ENCODE measurements around the gene MOB1B. TPM values are rescaled to one million over a fixed set of nuclear protein-coding genes. Genes with fewer than 3 reads are reported as not detected.

The MOB1B gene
- total and polyA plus RNA-seq, 2 of the 13 experiments (the other 11 are each of a cell fraction or from before 2014, with no cell fraction given) = 3.9 to 4.0 TPM

- in situ Hi-C loops (cut with HindIII; ENCODE audit: extremely low pct_ligation_motif_present, low pct_unique_long_range_greater_than_20kb) (no loop called here), intact Hi-C loops (cut with micrococcal nuclease; ENCODE audit: unreplicated experiment) (no loop called here)
- Histone ChIP-seq H3K4me1 (ENCODE audit: insufficient read depth, low read length) (peaks cover 20% of the 10 kb centered on the region), H2AFZ (ENCODE audit: low read length) (no peak overlapping the region), H3K9me3 (ENCODE audit: low read length) (no peaks in the 10 kb centered on the region), H3K36me3 (replicated peaks in 1 of 2; ENCODE audit: control insufficient read depth in 1 of 2, insufficient read depth in 2 of 2, low read length in 2 of 2) (no peaks in the 10 kb centered on the region; a peak in 1 of 5 replicates), H4K20me1 (ENCODE audit: insufficient read depth, low read length) (no peaks in the 10 kb centered on the region), H3K4me3 (replicated peaks in 1 of 3; ENCODE audit: insufficient read depth in 1 of 3, low read depth in 2 of 3, low read length in 3 of 3) (no peak overlapping the region), H3K79me2 (ENCODE audit: insufficient read depth, low read length) (no peaks in the 10 kb centered on the region), H3K27me3 (ENCODE audit: control insufficient read depth in 1 of 2, insufficient read depth in 2 of 2, low read length in 2 of 2) (no peaks in the 10 kb centered on the region), H3K9ac (ENCODE audit: insufficient read depth, low read depth, low read length) (no peak overlapping the region), H3K27ac (ENCODE audit: extremely low read length, insufficient read depth, low read length) (no peak overlapping the region), H3K4me2 (ENCODE audit: low read depth, low read length) (no peak overlapping the region)
- ATAC-seq = no peak
- no peak for DNase-seq (ENCODE audit: low spot score)
- no peak for FAIRE-seq
- ChIA-PET CTCF (ENCODE audit: low intra/inter-chr PET ratio, low total read pairs) (no interaction called here), POLR2A (interaction anchor here (2.9 to 3.1 kb wide), 2 partner anchors 24 to 67 kb away, joined by 9 to 18 read pairs; partner anchors contain the start of genes DCK and MOB1B)
- no TSS peak for BruUV-seq (replicated peaks)
- 98% methylated on average over 7 of the region's 7 CpGs for WGBS (ENCODE audit: low lambda C conversion rate)
- TF ChIP-seq EEA1 (CRISPR knock-in tag; IDR thresholded peaks at IDR 0.05; ENCODE audit: borderline replicate concordance) = no peak
Observed at GRCh38 chr4:70969076-70969475, 66.9 kb downstream of the MOB1B start.

GRCh38 chr4:70976252-70976651, 74.1 kb downstream of the MOB1B start:
- CTCF ChIA-PET (ENCODE audit: low intra/inter-chr PET ratio, low total read pairs) = no interaction called here
- intact Hi-C loops (cut with micrococcal nuclease; ENCODE audit: unreplicated experiment) = no loop called here
- no peak overlapping the region for H3K27ac ChIP-seq (ENCODE audit: extremely low read length, insufficient read depth, low read length)
- no peak for TF ChIP-seq HNRNPK (IDR thresholded peaks at IDR 0.05; ENCODE audit: low read depth, low read length, poor library complexity, severe bottlenecking)
- TF ChIP-seq CHD4 (IDR thresholded peaks at IDR 0.05; ENCODE audit: borderline replicate concordance, low read length) = no peak
- no peak for TF ChIP-seq SRSF9 (IDR thresholded peaks at IDR 0.05; ENCODE audit: borderline replicate concordance, insufficient read depth, low read depth, low read length, poor library complexity, severe bottlenecking)
- no peak for TF ChIP-seq ZHX2 (IDR thresholded peaks at IDR 0.05; ENCODE audit: low read depth)
- no peak for TF ChIP-seq ZHX2 (CRISPR knock-in tag; IDR thresholded peaks at IDR 0.05; ENCODE audit: borderline replicate concordance)
- no peak for TF ChIP-seq RARG (CRISPR knock-in tag; IDR thresholded peaks at IDR 0.05; ENCODE audit: low read depth)
- no peak for TF ChIP-seq GATAD2A (CRISPR knock-in tag; IDR thresholded peaks at IDR 0.05)
- no peak for TF ChIP-seq DZIP1 (CRISPR knock-in tag; IDR thresholded peaks at IDR 0.05)
- no peak for TF ChIP-seq GATA4 (IDR thresholded peaks at IDR 0.05; ENCODE audit: borderline replicate concordance, low read depth)

More at GRCh38 chr4:70976252-70976651, 74.1 kb downstream of the MOB1B start:
- no peaks in the 10 kb centered on the region for H4K20me1 ChIP-seq (ENCODE audit: insufficient read depth, low read length)
- no peaks in the 10 kb centered on the region for H3K9me3 ChIP-seq (ENCODE audit: low read length)
- POLR2A ChIA-PET = no interaction called here
- H3K27me3 ChIP-seq (ENCODE audit: control insufficient read depth in 1 of 2, insufficient read depth in 2 of 2, low read length in 2 of 2) = no peaks in the 10 kb centered on the region
- WGBS (ENCODE audit: low lambda C conversion rate) = 96% methylated on average over 3 of the region's 3 CpGs
- H3K36me3 ChIP-seq (replicated peaks in 1 of 2; ENCODE audit: control insufficient read depth in 1 of 2, insufficient read depth in 2 of 2, low read length in 2 of 2) = peaks cover 0 to 3% of the 10 kb centered on the region in 2 experiments; a peak in 1 of 5 replicates
- H3K9ac ChIP-seq (ENCODE audit: insufficient read depth, low read depth, low read length) = no peak overlapping the region
- FAIRE-seq (no peak), DNase-seq (ENCODE audit: low spot score) (no peak), ATAC-seq (no peak)
- no peak overlapping the region for H3K4me2 ChIP-seq (ENCODE audit: low read depth, low read length)
- H3K4me3 ChIP-seq (replicated peaks in 1 of 3; ENCODE audit: insufficient read depth in 1 of 3, low read depth in 2 of 3, low read length in 3 of 3) = no peak overlapping the region
- H2AFZ ChIP-seq (ENCODE audit: low read length) = no peak overlapping the region
- in situ Hi-C loops (cut with HindIII; ENCODE audit: extremely low pct_ligation_motif_present, low pct_unique_long_range_greater_than_20kb) = no loop called here
- BruUV-seq (replicated peaks) = no TSS peak
- H3K4me1 ChIP-seq (ENCODE audit: insufficient read depth, low read length) = peaks cover 21% of the 10 kb centered on the region
- H3K79me2 ChIP-seq (ENCODE audit: insufficient read depth, low read length) = no peaks in the 10 kb centered on the region
